Hematopoietic multipotent progenitor cell treated with erythropoietin and hydrocortisone succinate and interleukin-3 and kit ligand, for 8 days (in vitro differentiated cells): Measurements from ENCODE around the gene PZP.

ENCODE experiments used
- DNase-seq: peaks from one replicate; pipeline ENCODE4 v3.0.0-alpha.2; 2015

PZP gene

GRCh38 chr12:9122091-9122609, 86.0 kb downstream of the PZP start:
- DNase-seq = no peak

GRCh38 chr12:9120487-9121184, 87.6 kb downstream of the PZP start:
- no peak for DNase-seq

GRCh38 chr12:9118158-9118557, 90.0 kb downstream of the PZP start:
- peak; percentile 38 for DNase-seq

- no peak for DNase-seq
Observed at GRCh38 chr12:9115731-9116559, 92.2 kb downstream of the PZP start, which contains the start of gene A2M. TSS of gene A2M (minus strand) at chr12:9115919. CDS start at chr12:9115849, 70 bp downstream.

- DNase-seq = no peak
Observed at GRCh38 chr12:9114946-9115345, 93.2 kb downstream of the PZP start.

GRCh38 chr12:9113987-9114309, 94.2 kb downstream of the PZP start:
- no peak for DNase-seq

GRCh38 chr12:9113296-9113986, 94.8 kb downstream of the PZP start:
- DNase-seq = no peak

GRCh38 chr12:9112076-9112853, 95.9 kb downstream of the PZP start:
- DNase-seq = no peak

GRCh38 chr12:9111525-9111924, 96.7 kb downstream of the PZP start:
- no peak for DNase-seq

GRCh38 chr12:9109737-9110491, 98.3 kb downstream of the PZP start:
- no peak for DNase-seq

GRCh38 chr12:9109213-9109522, 99.0 kb downstream of the PZP start:
- DNase-seq = no peak

- no peak for DNase-seq
Observed at GRCh38 chr12:9108504-9109212, 99.5 kb downstream of the PZP start.

GRCh38 chr12:9107542-9107873, 100.7 kb downstream of the PZP start:
- no peak for DNase-seq

- no peak for DNase-seq
Observed at GRCh38 chr12:9106610-9107541, 101.3 kb downstream of the PZP start.

GRCh38 chr12:9106067-9106466, 102.1 kb downstream of the PZP start:
- DNase-seq = no peak

GRCh38 chr12:9104767-9105423, 103.3 kb downstream of the PZP start:
- DNase-seq = no peak

GRCh38 chr12:9104087-9104486, 104.1 kb downstream of the PZP start:
- DNase-seq = no peak

- DNase-seq = no peak
Observed at GRCh38 chr12:9103050-9103849, 104.9 kb downstream of the PZP start.
